Caco-2 (cell line): ENCODE measurements around the gene DIS3L2. TPM values are rescaled to one million over a fixed set of nuclear protein-coding genes. Genes with fewer than 3 reads are reported as not detected.
"Not testable (repeated sequence)": the region's sequence is repeated elsewhere in the genome, so short reads cannot be mapped to it uniquely, and the experiment has no call there.

ENCODE experiments used
- BruUV-seq: library from RNA; stranded (reverse); fragments of 400-500 nt; replicated peaks from 2 replicates; lab custom pipeline; 2021; lab: Mats Ljungman, UMichigan
- CTCF ChIA-PET: fragments of 300-600 bp; sonication (Branson Sonifier 250); formaldehyde crosslinking; loops from one replicate; lab custom pipeline; 2022; ENCODE audit warnings: antibody characterized with exemption; lab: Charles Lee
- POLR2A ChIA-PET: fragments of 300-600 bp; sonication (Branson Sonifier 250); formaldehyde crosslinking; loops from one replicate; lab custom pipeline; 2022; ENCODE audit warnings: antibody characterized with exemption; lab: Charles Lee
- DNase-seq, 2 experiments: peaks; one replicate each; pipeline versions ENCODE4 v3.0.0 to v3.0.0-alpha.2; 2020 to 2022
- H3K27me3 ChIP-seq: replicated peaks from 2 replicates; pipeline ENCODE4 v1.6.0; 2011; ENCODE audit warnings: low read length; ENCODE audit not compliant: control insufficient read depth, insufficient read depth
- H3K36me3 ChIP-seq: 2 replicates; pipeline ENCODE4 v1.5.1; 2011; ENCODE audit warnings: low read length; ENCODE audit not compliant: control insufficient read depth, insufficient read depth
- H3K4me1 ChIP-seq: fragments of 250-450 bp; sonication (Bioruptor Pico); 2 replicates; pipeline ENCODE4 v1.5.1; 2020; ENCODE audit warnings: mild to moderate bottlenecking
- H3K4me3 ChIP-seq: 2 replicates; pipeline ENCODE4 v1.5.1; 2011; ENCODE audit warnings: low read depth, mild to moderate bottlenecking, control low read depth, low read length
- H3K9me3 ChIP-seq: fragments of 250-450 bp; sonication (Bioruptor Pico); 2 replicates; pipeline ENCODE4 v1.5.1; 2020; ENCODE audit warnings: mild to moderate bottlenecking, moderate library complexity
- H3K27ac Mint-ChIP-seq: one replicate; pipeline ENCODE4 v1.8.0; 2022; ENCODE audit warnings: mixed read lengths; ENCODE audit not compliant: unreplicated experiment
- H3K27me3 Mint-ChIP-seq: one replicate; pipeline ENCODE4 v1.8.0; 2022; ENCODE audit warnings: mixed read lengths; ENCODE audit not compliant: insufficient read depth, unreplicated experiment
- H3K36me3 Mint-ChIP-seq: one replicate; pipeline ENCODE4 v1.8.0; 2022; ENCODE audit warnings: mild to moderate bottlenecking, mixed read lengths; ENCODE audit not compliant: insufficient read depth, unreplicated experiment
- H3K4me1 Mint-ChIP-seq: one replicate; pipeline ENCODE4 v1.8.0; 2022; ENCODE audit warnings: low read depth, mixed read lengths; ENCODE audit not compliant: unreplicated experiment
- H3K4me3 Mint-ChIP-seq: one replicate; pipeline ENCODE4 v1.8.0; 2022; ENCODE audit warnings: mild to moderate bottlenecking, moderate library complexity, mixed read lengths; ENCODE audit not compliant: unreplicated experiment
- H3K9me3 Mint-ChIP-seq: one replicate; pipeline ENCODE4 v1.8.0; 2022; ENCODE audit warnings: mixed read lengths; ENCODE audit not compliant: unreplicated experiment
- intact Hi-C: fragments of 100-400 bp; cut with micrococcal nuclease; formaldehyde crosslinking; loops from one replicate; pipeline ENCODE4 v1.10.0; 2022; ENCODE audit not compliant: unreplicated experiment
- total RNA-seq: library from RNA; stranded (reverse); gene quantifications from 2 replicates; pipeline ENCODE4 v1.2.3, GENCODE V29; 2022
- TF ChIP-seq, protein P1 (sequence below), 2 experiments: fragments of 200-600 bp in 1 of 2; IDR thresholded peaks; 1 replicate in 1 of 2; 2 replicates in 1 of 2; pipeline versions ENCODE4 v1.5.1 to v1.8.0; 2011 to 2022; ENCODE audit warnings: antibody characterized with exemption in 1 of 2, control low read depth in 1 of 2, inconsistent platforms in 1 of 2, low read depth in 1 of 2, low read length in 1 of 2, mild to moderate bottlenecking in 1 of 2, moderate library complexity in 1 of 2; ENCODE audit not compliant: insufficient read depth in 1 of 2, severe bottlenecking in 1 of 2, unreplicated experiment in 1 of 2

The DIS3L2 gene
- total RNA-seq, 1 experiment from 2014 or later = 15.5 TPM

DNA sequence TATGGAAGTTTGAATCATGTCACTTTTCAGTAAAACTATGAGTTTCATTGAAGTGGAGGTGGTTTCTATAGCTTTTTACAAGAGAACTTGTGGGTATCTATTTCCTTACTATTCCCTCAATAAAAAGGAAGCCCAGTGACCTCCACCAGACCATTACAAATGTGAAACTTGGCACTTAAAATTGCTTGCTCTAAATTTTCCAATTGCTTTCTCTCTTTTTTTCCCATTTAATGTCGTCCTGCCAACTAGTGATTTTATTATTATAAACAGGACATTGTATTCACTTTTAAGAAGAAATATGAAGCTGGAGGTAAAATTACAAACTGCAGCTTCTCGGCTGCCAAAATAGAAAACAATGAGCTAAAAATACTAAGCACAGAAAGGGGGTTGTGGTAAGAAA, 208.9 kb downstream of the DIS3L2 start:
- no peaks in the 10 kb centered on the region for H3K36me3 ChIP-seq
- no peak overlapping the region for H3K4me3 ChIP-seq
- H3K27ac Mint-ChIP-seq = no peak overlapping the region
- no peaks in the 10 kb centered on the region for H3K9me3 Mint-ChIP-seq
- no peaks in the 10 kb centered on the region for H3K4me1 ChIP-seq
- no TSS peak for BruUV-seq
- no peaks in the 10 kb centered on the region for H3K9me3 ChIP-seq
- intact Hi-C loops = no loop called here
- CTCF ChIA-PET = no interaction called here
- H3K4me1 Mint-ChIP-seq = no peaks in the 10 kb centered on the region
- TF ChIP-seq, protein P1, sequence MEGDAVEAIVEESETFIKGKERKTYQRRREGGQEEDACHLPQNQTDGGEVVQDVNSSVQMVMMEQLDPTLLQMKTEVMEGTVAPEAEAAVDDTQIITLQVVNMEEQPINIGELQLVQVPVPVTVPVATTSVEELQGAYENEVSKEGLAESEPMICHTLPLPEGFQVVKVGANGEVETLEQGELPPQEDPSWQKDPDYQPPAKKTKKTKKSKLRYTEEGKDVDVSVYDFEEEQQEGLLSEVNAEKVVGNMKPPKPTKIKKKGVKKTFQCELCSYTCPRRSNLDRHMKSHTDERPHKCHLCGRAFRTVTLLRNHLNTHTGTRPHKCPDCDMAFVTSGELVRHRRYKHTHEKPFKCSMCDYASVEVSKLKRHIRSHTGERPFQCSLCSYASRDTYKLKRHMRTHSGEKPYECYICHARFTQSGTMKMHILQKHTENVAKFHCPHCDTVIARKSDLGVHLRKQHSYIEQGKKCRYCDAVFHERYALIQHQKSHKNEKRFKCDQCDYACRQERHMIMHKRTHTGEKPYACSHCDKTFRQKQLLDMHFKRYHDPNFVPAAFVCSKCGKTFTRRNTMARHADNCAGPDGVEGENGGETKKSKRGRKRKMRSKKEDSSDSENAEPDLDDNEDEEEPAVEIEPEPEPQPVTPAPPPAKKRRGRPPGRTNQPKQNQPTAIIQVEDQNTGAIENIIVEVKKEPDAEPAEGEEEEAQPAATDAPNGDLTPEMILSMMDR (IDR thresholded peaks at IDR 0.05; ENCODE audit: insufficient read depth in 1 of 2, low read depth in 1 of 2, low read length in 1 of 2, severe bottlenecking in 1 of 2, unreplicated experiment in 1 of 2) = no peak
- no peak overlapping the region for H3K4me3 Mint-ChIP-seq
- H3K36me3 Mint-ChIP-seq = no peaks in the 10 kb centered on the region
- H3K27me3 ChIP-seq = no peaks in the 10 kb centered on the region
- no peaks in the 10 kb centered on the region for H3K27me3 Mint-ChIP-seq
- DNase-seq = no peak
- POLR2A ChIA-PET = no interaction called here

DNA sequence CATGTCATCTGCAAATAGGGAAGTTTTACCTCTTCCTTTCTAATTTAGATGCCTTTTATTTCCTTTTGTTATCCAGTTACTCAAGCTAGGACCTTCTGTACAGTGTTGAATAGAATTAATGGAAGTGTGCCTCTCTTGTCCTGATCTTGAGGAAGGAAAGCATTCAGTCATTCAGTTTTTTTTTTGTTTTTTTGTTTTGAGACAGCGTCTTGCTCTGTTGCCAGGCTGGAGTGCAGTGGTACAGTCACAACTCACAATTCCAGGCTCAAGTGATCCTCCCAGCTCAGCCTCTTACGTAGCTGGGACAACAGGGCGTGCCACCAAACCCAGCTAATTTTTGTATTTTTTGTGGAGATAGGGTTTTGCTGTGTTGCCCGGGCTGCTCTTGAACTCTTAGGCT, 213.1 kb downstream of the DIS3L2 start:
- Mint-ChIP-seq H3K27ac (no peak overlapping the region), H3K9me3 (no peaks in the 10 kb centered on the region), H3K4me3 (no peak overlapping the region), H3K4me1 (no peaks in the 10 kb centered on the region), H3K27me3 (no peaks in the 10 kb centered on the region), H3K36me3 (no peaks in the 10 kb centered on the region)
- POLR2A ChIA-PET = no interaction called here
- Histone ChIP-seq H3K36me3 (no peaks in the 10 kb centered on the region), H3K27me3 (no peaks in the 10 kb centered on the region), H3K4me3 (no peak overlapping the region), H3K4me1 (no peaks in the 10 kb centered on the region), H3K9me3 (no peaks in the 10 kb centered on the region)
- no peak for DNase-seq
- intact Hi-C loops = no loop called here
- TF ChIP-seq, protein P1 (IDR thresholded peaks at IDR 0.05; ENCODE audit: insufficient read depth in 1 of 2, low read depth in 1 of 2, low read length in 1 of 2, severe bottlenecking in 1 of 2, unreplicated experiment in 1 of 2) = no peak
- CTCF ChIA-PET = interaction anchor here (0.7 kb wide), 1 partner anchor 117 kb away, joined by 3 read pairs; no protein-coding TSS in a partner anchor
- no TSS peak for BruUV-seq

DNA sequence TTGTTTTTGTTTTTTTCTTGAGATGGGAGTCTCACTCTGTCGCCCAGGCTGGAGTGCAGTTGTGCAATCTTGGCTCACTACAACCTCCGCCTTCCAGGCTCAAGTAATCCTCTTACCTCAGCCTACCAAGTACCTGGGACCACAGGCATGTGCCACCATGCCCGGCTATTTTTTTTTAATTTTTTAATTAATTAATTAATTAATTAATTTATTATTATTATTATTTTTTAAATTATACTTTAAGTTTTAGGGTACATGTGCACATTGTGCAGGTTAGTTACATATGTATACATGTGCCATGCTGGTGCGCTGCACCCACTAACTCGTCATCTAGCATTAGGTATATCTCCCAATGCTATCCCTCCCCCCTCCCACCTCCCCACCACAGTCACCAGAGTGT, 215.1 kb downstream of the DIS3L2 start:
- BruUV-seq, H3K27me3 ChIP-seq, H3K4me1 ChIP-seq, H3K4me3 Mint-ChIP-seq, H3K4me1 Mint-ChIP-seq, CTCF ChIA-PET, H3K36me3 Mint-ChIP-seq, H3K27me3 Mint-ChIP-seq, H3K9me3 ChIP-seq, DNase-seq, H3K9me3 Mint-ChIP-seq, POLR2A ChIA-PET, intact Hi-C loops, H3K27ac Mint-ChIP-seq, H3K36me3 ChIP-seq, H3K4me3 ChIP-seq: not testable (repeated sequence)

DNA sequence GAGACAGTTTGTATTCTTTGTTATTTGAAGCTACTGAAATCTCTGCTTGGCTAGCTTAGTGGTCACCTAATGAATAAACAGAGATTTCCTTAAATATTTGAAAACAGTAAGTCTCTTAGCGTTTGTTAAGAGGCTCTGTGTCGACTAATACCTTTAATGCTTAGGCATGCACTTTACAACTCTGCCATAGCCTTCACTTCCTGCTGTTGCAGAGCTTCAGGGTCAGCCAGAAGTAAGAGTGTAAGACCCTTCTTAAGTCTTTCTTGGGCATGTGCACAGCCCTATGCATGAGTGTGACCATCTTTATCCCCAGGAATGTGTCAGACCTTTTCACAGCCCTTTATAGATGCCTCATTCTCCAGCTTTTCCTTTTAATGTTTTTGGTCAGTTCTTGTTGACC, 221.8 kb downstream of the DIS3L2 start:
- no peaks in the 10 kb centered on the region for H3K36me3 ChIP-seq
- no peaks in the 10 kb centered on the region for H3K9me3 Mint-ChIP-seq
- intact Hi-C loops = no loop called here
- no peak overlapping the region for H3K27ac Mint-ChIP-seq
- H3K36me3 Mint-ChIP-seq = peaks cover 4% of the 10 kb centered on the region
- H3K27me3 ChIP-seq = no peaks in the 10 kb centered on the region
- POLR2A ChIA-PET = no interaction called here
- no peaks in the 10 kb centered on the region; the same call in 1 of the 2 replicates for H3K4me1 ChIP-seq
- H3K4me1 Mint-ChIP-seq = peaks cover 8% of the 10 kb centered on the region
- no peaks in the 10 kb centered on the region for H3K9me3 ChIP-seq
- TF ChIP-seq, protein P1 (IDR thresholded peaks at IDR 0.05; ENCODE audit: insufficient read depth in 1 of 2, low read depth in 1 of 2, low read length in 1 of 2, severe bottlenecking in 1 of 2, unreplicated experiment in 1 of 2) = no peak
- no peak overlapping the region for H3K4me3 Mint-ChIP-seq
- no peaks in the 10 kb centered on the region for H3K27me3 Mint-ChIP-seq
- BruUV-seq = no TSS peak
- no peak overlapping the region for H3K4me3 ChIP-seq
- DNase-seq = no peak
- CTCF ChIA-PET = no interaction called here
